ENCODE results near the gene XCL1. TPM values are rescaled to one million over a fixed set of nuclear protein-coding genes. Genes with fewer than 3 reads are reported as not detected.
"Not testable (repeated sequence)": the region's sequence is repeated elsewhere in the genome, so short reads cannot be mapped to it uniquely, and the experiment has no call there.

The XCL1 gene, protein sequence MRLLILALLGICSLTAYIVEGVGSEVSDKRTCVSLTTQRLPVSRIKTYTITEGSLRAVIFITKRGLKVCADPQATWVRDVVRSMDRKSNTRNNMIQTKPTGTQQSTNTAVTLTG
- under 1 TPM in 1 of 4 donors, not detected in 3; 0.25 TPM for total RNA-seq

DNA sequence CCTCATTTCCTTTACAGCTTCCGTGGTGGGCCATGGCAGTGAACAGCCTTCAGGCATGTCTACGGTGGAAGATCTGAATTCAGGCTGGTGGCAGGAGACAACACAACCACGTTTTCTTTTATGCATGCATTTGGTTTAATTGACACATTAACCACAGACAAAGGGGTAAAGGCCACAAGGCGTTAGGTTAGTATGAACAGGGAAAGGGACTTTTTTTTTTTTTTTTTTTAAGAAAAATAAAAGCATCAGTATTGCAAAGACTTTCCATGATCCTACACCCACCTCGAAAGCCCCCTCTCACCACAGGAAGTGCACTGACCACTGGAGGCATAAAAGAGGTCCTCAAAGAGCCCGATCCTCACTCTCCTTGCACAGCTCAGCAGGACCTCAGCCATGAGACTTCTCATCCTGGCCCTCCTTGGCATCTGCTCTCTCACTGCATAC lies at the start of gene XCL1:
Gene XCL1 (plus strand): TSS at position 361 of the 444 bp plus-strand sequence. CDS start 33 bp downstream, at position 394.
- 81% methylated on average over 5 of the region's 6 CpGs for WGBS, 2 donors
- intact Hi-C loops (cut with DNase I; ENCODE audit: low total_unique reads) = loop anchor here (10.0 kb wide), 1 partner anchor 231 kb away; no protein-coding TSS in a partner anchor
- not testable (repeated sequence) for H3K4me3 ChIP-seq (ENCODE audit: low read depth, poor library complexity, severe bottlenecking); DNase-seq (ENCODE audit: low spot score in 2 of 2)

DNA sequence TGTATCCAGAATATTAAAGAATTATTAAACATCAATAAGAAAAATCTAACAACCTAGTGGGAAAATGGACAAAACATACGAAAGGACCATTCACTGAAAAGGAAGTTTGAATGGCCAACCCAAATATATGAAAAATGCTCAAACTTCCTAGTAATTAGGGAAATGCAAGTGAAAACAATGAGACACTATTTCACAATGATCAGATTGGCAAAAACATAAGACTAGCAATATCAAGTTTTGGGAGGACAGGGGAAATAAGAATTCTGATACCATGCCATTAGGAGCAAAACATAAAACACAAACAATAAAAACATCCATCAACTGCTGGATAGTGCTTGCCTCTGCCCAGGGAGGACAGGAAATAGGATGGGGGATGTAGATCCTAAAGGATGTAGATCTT lies 46.9 kb upstream of the XCL1 start:
- H3K4me3 ChIP-seq (ENCODE audit: low read depth, poor library complexity, severe bottlenecking) = no peak overlapping the region
- intact Hi-C loops (cut with DNase I; ENCODE audit: low total_unique reads) = no loop called here
- DNase-seq (ENCODE audit: low spot score in 2 of 2) = no peak
- no peak for TF ChIP-seq POLR2A (IDR thresholded peaks at IDR 0.05)
- TF ChIP-seq, protein P1, sequence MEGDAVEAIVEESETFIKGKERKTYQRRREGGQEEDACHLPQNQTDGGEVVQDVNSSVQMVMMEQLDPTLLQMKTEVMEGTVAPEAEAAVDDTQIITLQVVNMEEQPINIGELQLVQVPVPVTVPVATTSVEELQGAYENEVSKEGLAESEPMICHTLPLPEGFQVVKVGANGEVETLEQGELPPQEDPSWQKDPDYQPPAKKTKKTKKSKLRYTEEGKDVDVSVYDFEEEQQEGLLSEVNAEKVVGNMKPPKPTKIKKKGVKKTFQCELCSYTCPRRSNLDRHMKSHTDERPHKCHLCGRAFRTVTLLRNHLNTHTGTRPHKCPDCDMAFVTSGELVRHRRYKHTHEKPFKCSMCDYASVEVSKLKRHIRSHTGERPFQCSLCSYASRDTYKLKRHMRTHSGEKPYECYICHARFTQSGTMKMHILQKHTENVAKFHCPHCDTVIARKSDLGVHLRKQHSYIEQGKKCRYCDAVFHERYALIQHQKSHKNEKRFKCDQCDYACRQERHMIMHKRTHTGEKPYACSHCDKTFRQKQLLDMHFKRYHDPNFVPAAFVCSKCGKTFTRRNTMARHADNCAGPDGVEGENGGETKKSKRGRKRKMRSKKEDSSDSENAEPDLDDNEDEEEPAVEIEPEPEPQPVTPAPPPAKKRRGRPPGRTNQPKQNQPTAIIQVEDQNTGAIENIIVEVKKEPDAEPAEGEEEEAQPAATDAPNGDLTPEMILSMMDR (IDR thresholded peaks at IDR 0.05) = no peak
- 57 to 59% methylated on average over 1 of the region's 1 CpG for WGBS, 2 donors

DNA sequence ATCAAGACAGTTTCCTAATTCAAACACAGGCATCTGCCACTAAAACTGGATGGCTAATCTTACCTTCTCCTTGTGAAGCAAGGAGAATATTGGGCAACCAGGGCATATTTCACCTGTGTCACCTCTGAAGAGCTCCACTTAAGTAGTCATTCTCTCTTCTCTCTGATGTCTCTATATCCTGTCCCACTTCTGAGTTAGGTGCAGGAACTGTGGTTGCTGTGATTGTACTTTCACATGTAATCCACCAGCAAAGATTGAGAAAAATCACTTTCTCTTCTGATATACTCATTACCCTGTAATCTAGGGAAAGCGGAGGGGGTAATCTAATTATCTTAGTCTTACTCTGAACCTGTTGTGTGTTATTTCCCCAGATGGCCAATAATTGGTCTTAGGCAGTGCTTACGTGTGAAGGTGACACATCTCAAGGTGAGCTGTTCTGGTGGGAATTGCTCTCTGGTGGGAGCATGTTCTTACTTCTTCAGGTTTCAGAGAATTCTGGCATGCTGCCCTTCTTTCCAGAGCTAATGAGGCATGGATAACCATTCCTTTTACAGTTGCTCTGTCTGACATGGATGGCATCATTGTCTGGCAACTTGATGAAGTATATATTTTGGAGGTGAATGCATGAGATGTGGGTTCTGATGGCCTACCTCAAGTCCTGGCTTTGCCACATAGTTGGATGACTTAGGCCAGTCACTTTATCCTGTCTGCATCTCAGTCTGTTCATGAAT lies 44.6 kb upstream of the XCL1 start:
- 98% methylated on average over 2 of the region's 2 CpGs for WGBS, 2 donors

DNA sequence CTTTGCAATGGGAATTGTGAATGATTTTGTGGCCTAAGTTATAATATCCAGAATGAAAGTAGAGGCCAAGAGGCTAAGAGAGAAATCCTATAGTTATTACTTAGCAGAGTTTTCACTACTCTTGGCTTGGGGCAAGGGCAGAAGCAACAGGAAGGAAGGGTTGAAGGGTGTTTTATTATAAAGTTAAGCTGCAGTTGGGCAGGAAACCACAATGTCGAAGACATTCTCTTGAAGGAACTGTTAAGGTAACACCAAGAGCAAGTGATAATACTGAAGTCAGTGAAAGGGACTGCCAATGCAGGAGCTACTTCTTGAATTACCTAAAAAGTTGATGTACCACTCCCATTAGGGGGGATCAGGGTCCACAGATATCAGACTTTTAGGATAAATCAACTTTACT lies 40.9 kb upstream of the XCL1 start:
- no peak for DNase-seq (ENCODE audit: low spot score in 2 of 2)
- WGBS, 2 donors = 65 to 66% methylated on average over 1 of the region's 1 CpG
- intact Hi-C loops (cut with DNase I; ENCODE audit: low total_unique reads) = no loop called here
- TF ChIP-seq, protein P1 (IDR thresholded peaks at IDR 0.05) = no peak
- no peak for TF ChIP-seq POLR2A (IDR thresholded peaks at IDR 0.05)
- H3K4me3 ChIP-seq (ENCODE audit: low read depth, poor library complexity, severe bottlenecking) = no peak overlapping the region

More for the DNA sequence above, 44.6 kb upstream of the XCL1 start:
- intact Hi-C loops (cut with DNase I; ENCODE audit: low total_unique reads) = no loop called here
- TF ChIP-seq POLR2A (IDR thresholded peaks at IDR 0.05) = no peak
- TF ChIP-seq, protein P1 (IDR thresholded peaks at IDR 0.05) = no peak
- no peak for DNase-seq (ENCODE audit: low spot score in 2 of 2)
- H3K4me3 ChIP-seq (ENCODE audit: low read depth, poor library complexity, severe bottlenecking) = no peak overlapping the region

DNA sequence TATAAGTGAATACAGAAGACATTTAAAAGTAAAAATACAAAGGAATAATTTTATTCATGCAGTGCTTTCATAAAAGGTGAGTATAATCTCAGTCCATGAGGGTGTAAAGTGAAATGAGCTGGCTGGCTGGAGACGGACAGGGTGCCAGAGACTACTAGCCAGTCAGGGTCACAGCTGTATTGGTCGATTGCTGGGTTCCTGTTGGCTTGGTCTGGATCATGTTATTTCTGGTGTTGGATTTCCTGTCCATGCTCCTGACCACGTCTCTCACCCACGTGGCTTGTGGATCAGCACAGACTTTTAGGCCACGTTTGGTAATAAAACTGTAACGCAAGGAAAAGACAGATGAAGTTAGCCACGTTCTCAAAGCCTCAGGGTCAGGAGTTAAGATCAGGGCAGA lies 35.6 kb upstream of the XCL1 start:
- intact Hi-C loops (cut with DNase I; ENCODE audit: low total_unique reads); DNase-seq (ENCODE audit: low spot score in 2 of 2); H3K4me3 ChIP-seq (ENCODE audit: low read depth, poor library complexity, severe bottlenecking): not testable (repeated sequence)
- WGBS, 2 donors = 72 to 77% methylated on average over 7 of the region's 7 CpGs

DNA sequence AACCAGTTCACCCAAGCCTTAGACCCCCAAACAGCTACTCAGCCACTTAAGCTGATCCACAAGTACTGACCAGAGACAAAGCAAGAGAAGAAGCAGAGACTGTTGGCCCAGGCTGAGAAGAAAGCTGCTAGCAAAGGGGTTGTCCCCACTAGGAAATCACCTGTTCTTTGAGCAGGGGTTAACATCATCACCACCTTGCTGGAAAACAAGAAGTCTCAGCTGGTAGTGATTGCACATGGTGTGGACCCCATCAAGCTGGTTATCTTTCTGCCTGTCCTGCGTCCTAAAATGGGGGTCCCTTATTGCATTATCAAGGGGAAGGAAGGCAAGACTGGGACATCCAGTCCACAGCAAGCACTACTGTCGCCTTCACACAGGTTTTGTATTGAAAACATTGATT lies 33.4 kb upstream of the XCL1 start:
- 89 to 97% methylated on average over 2 of the region's 2 CpGs for WGBS, 2 donors
- intact Hi-C loops (cut with DNase I; ENCODE audit: low total_unique reads); H3K4me3 ChIP-seq (ENCODE audit: low read depth, poor library complexity, severe bottlenecking); DNase-seq (ENCODE audit: low spot score in 2 of 2): not testable (repeated sequence)

DNA sequence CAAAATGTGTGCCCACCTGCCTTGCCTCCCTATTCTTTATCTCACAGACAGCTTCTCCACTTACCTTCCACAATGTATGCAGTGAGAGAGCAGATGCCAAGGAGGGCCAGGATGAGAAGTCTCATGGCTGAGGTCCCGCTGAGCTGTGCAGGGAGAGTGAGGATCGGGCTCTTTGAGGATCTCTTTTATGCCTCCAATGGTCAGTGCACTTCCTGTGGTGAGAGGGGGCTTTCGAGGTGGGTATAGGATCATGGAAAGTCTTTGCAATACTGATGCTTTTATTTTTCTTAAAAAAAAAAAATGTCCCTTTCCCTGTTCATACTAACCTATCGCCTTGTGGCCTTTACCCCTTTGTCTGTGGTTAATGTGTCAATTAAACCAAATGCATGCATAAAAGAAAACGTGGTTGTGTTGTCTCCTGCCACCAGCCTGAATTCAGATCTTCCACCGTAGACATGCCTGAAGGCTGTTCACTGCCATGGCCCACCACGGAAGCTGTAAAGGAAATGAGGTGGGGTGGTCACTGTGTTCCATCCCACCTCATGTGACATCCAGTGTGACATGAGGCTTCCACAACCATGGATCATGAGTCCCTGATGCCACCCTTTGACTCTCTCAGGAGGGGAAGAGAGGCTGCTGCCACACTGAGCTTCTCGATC lies 32.4 kb upstream of the XCL1 start, which contains the start of gene XCL2:
Gene XCL2 (minus strand): TSS at position 158 of the 659 bp plus-strand sequence. CDS start 33 bp downstream, at position 125.
- DNase-seq (ENCODE audit: low spot score in 2 of 2); H3K4me3 ChIP-seq (ENCODE audit: low read depth, poor library complexity, severe bottlenecking); intact Hi-C loops (cut with DNase I; ENCODE audit: low total_unique reads): not testable (repeated sequence)
- WGBS, 2 donors = 87 to 88% methylated on average over 7 of the region's 8 CpGs

DNA sequence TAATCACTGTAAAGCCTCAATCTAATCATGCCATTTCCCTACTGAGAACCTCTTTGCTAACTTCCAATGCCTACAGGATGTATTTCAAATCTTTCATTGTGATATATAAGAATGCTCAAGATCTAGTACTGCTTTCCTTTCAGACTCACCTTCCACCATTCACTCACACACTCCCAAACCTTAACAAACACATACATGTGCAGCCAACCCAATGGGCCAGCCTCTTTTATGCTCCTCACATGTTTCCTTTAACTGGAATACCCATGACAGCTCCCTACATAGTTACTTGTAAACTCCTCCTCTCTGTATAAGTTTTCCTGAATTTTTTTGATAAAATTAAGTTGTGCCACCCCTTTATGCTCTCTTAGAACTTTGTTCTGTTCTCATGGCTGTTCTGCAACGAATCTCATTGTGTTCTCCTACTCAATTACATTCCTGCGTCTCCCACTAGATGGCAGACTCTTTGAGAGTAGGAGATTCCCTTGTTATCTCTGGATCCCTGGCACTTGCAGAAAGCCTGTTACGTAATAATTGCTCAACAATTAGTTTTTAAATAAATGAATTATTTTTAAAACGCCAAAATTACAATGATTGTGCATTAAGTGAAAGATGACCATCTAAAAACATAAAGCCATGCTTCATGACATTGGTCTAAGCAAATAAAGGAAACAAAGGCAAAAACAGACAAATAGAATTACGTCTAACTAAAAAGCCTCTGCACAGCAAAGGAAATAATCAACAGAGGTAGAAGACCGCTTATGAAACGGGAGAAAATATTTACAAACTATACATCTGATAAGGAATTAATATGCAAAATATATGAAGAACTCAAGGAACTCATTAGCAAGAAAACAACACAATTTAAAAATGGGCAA lies 30.5 kb upstream of the XCL1 start:
- intact Hi-C loops (cut with DNase I; ENCODE audit: low total_unique reads); H3K4me3 ChIP-seq (ENCODE audit: low read depth, poor library complexity, severe bottlenecking); DNase-seq (ENCODE audit: low spot score in 2 of 2): not testable (repeated sequence)
- 48 to 54% methylated on average over 7 of the region's 7 CpGs for WGBS, 2 donors

DNA sequence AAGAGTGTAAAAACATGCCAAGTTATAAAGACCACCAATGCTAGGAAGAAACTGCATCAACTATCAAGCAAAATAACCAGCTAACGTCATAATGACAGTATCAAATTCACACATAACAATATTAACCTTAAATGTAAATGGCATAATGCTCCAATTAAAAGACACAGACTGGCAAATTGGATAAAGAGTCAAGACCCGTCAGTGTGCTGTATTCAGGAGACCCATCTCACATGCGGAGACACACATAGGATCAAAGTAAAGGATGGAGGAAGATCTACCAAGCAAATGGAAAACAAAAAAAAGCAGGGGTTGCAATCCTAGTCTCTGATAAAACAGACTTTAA lies 29.9 kb upstream of the XCL1 start:
- 93% methylated on average over 3 of the region's 3 CpGs for WGBS, 2 donors
- intact Hi-C loops (cut with DNase I; ENCODE audit: low total_unique reads); H3K4me3 ChIP-seq (ENCODE audit: low read depth, poor library complexity, severe bottlenecking); DNase-seq (ENCODE audit: low spot score in 2 of 2): not testable (repeated sequence)

Measured in lower leg skin (tissue), 4 donors.